Loucy (cell line): ENCODE data around the gene BCAN.

Source experiments
- CTCF ChIP-seq: fragments of 200-600 bp; sonication (generic); conservative IDR thresholded peaks from 2 replicates; pipeline ENCODE4 v1.5.1; 2014; ENCODE audit warnings: mild to moderate bottlenecking, antibody characterized with exemption, low read length
- EZH2phosphoT487 ChIP-seq: fragments of 200-600 bp; IDR thresholded peaks from 2 replicates; pipeline ENCODE4 v1.6.1; 2018; ENCODE audit warnings: antibody characterized with exemption, mild to moderate bottlenecking, moderate library complexity, borderline replicate concordance

DNA sequence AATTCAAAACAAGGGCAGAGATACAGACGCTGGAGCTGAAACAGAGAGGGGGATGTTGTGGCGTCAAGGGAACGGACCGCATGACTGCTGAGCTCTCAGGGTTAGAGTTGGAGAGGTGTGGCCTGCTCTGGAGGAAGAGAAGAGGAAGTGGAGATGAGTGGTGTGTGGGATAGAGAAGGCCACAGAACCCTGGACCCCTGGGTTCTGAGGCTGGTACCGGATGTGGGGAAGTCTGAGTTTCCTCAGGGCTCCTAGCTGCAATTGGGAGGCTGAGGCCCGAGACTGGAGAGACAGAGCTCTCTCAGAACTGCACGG, 1.8 kb downstream of the BCAN start:
- TF ChIP-seq EZH2phosphoT487 (no peak), CTCF (no peak)
